Keratinocyte (primary cell): Measurements from ENCODE around the gene BACH1.

Source experiments
- CTCF ChIP-seq, 3 experiments: IDR thresholded peaks in 1 of 3; conservative IDR thresholded peaks in 1 of 3; optimal IDR thresholded peaks in 1 of 3; 2 replicates in 2 of 3; 3 replicates in 1 of 3; pipeline versions ENCODE3 to v1.5.1; 2011; ENCODE audit warnings: low read length in 3 of 3, mild to moderate bottlenecking in 3 of 3, moderate library complexity in 2 of 3, control low read depth in 1 of 3, inconsistent platforms in 1 of 3; ENCODE audit not compliant: insufficient read depth in 2 of 3; ENCODE audit errors: extremely low read depth in 1 of 3
- EZH2 ChIP-seq: IDR thresholded peaks from one replicate; pipeline ENCODE4 v1.6.1; 2012; ENCODE audit warnings: inconsistent platforms, mild to moderate bottlenecking, low read length, moderate library complexity

GRCh38 chr21:29351691-29352090 lies 53.0 kb downstream of the BACH1 start:
- TF ChIP-seq CTCF (optimal IDR thresholded peaks at IDR 0.05 in 1 of 3, IDR thresholded peaks at IDR 0.05 in 1 of 3, conservative IDR thresholded peaks at IDR 0.05 in 1 of 3; ENCODE audit: extremely low read depth in 1 of 3, insufficient read depth in 2 of 3, low read length in 3 of 3) (no peak), EZH2 (no peak)
